NCI-H510A treated with DMSO at 0.1 percent for 48 hours (cell line): ENCODE results near the gene GRIPAP1.

ENCODE experiments used
- DNase-seq: peaks from one replicate; lab custom pipeline; 2025; lab: John Stamatoyannopoulos, UW

The GRIPAP1 gene

GRCh38 chrX:49002091-49002935 lies at the start of gene GRIPAP1:
Gene GRIPAP1, minus strand, starts transcription at chrX:49002264. Its CDS starts 35 bp downstream, at chrX:49002229.
- peak; percentile 71 for DNase-seq

GRCh38 chrX:49043987-49044281 lies 41.9 kb upstream of the GRIPAP1 start:
- DNase-seq = no peak

GRCh38 chrX:49043220-49043986 lies 41.3 kb upstream of the GRIPAP1 start, which contains the start of gene TFE3:
Gene TFE3, minus strand, starts transcription at chrX:49043357. Its CDS starts 131 bp downstream, at chrX:49043226.
- DNase-seq = peak; percentile 98

- no peak for DNase-seq
Observed at GRCh38 chrX:49042581-49043219, 40.6 kb upstream of the GRIPAP1 start.

- DNase-seq = peak; percentile 21
Observed at GRCh38 chrX:49041744-49042580, 39.9 kb upstream of the GRIPAP1 start.

GRCh38 chrX:49040376-49040955 lies 38.4 kb upstream of the GRIPAP1 start:
- DNase-seq = no peak

- peak; percentile 55 for DNase-seq
Observed at GRCh38 chrX:49039598-49040375, 37.7 kb upstream of the GRIPAP1 start.

GRCh38 chrX:49037883-49038475 lies 35.9 kb upstream of the GRIPAP1 start:
- no peak for DNase-seq

GRCh38 chrX:49030283-49030682 lies 28.2 kb upstream of the GRIPAP1 start:
- no peak for DNase-seq

- no peak for DNase-seq
Observed at GRCh38 chrX:49029876-49030275, 27.8 kb upstream of the GRIPAP1 start.

GRCh38 chrX:49019599-49020249 lies 17.7 kb upstream of the GRIPAP1 start:
- no peak for DNase-seq

GRCh38 chrX:49019050-49019449 lies 17.0 kb upstream of the GRIPAP1 start:
- no peak for DNase-seq

GRCh38 chrX:49003696-49004095 lies 1.6 kb upstream of the GRIPAP1 start:
- DNase-seq = peak; percentile 2

- no peak for DNase-seq
Observed at GRCh38 chrX:49001521-49002090, 458 bp downstream of the GRIPAP1 start.

GRCh38 chrX:49000636-49001035 lies 1.4 kb downstream of the GRIPAP1 start:
- no peak for DNase-seq

- DNase-seq = no peak
Observed at GRCh38 chrX:48999030-48999429, 3.0 kb downstream of the GRIPAP1 start.

GRCh38 chrX:48998391-48998790 lies 3.7 kb downstream of the GRIPAP1 start:
- DNase-seq = no peak

- no peak for DNase-seq
Observed at GRCh38 chrX:48997865-48998264, 4.2 kb downstream of the GRIPAP1 start.

GRCh38 chrX:48997455-48997854 lies 4.6 kb downstream of the GRIPAP1 start:
- DNase-seq = no peak
